ENCODE results near the gene GPX8.

The GPX8 gene

GRCh38 chr5:55143624-55144023, 16.3 kb upstream of the GPX8 start:
- H3K27me3 ChIP-seq (ENCODE audit: insufficient read depth, poor library complexity, severe bottlenecking) = no peaks in the 10 kb centered on the region
- H3K27ac ChIP-seq (replicated peaks) = no peak overlapping the region
- H3K4me3 ChIP-seq (replicated peaks; ENCODE audit: insufficient read depth, low read length) = no peak overlapping the region
- DNase-seq (ENCODE audit: low read depth in 1 of 2, low spot score in 1 of 2) = no peak
- no peak for TF ChIP-seq GABPA (IDR thresholded peaks at IDR 0.05; ENCODE audit: low read depth)
- TF ChIP-seq POLR2AphosphoS5 (IDR thresholded peaks at IDR 0.05; ENCODE audit: low read depth) = no peak
- TF ChIP-seq, protein P1, sequence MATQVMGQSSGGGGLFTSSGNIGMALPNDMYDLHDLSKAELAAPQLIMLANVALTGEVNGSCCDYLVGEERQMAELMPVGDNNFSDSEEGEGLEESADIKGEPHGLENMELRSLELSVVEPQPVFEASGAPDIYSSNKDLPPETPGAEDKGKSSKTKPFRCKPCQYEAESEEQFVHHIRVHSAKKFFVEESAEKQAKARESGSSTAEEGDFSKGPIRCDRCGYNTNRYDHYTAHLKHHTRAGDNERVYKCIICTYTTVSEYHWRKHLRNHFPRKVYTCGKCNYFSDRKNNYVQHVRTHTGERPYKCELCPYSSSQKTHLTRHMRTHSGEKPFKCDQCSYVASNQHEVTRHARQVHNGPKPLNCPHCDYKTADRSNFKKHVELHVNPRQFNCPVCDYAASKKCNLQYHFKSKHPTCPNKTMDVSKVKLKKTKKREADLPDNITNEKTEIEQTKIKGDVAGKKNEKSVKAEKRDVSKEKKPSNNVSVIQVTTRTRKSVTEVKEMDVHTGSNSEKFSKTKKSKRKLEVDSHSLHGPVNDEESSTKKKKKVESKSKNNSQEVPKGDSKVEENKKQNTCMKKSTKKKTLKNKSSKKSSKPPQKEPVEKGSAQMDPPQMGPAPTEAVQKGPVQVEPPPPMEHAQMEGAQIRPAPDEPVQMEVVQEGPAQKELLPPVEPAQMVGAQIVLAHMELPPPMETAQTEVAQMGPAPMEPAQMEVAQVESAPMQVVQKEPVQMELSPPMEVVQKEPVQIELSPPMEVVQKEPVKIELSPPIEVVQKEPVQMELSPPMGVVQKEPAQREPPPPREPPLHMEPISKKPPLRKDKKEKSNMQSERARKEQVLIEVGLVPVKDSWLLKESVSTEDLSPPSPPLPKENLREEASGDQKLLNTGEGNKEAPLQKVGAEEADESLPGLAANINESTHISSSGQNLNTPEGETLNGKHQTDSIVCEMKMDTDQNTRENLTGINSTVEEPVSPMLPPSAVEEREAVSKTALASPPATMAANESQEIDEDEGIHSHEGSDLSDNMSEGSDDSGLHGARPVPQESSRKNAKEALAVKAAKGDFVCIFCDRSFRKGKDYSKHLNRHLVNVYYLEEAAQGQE (IDR thresholded peaks at IDR 0.05; ENCODE audit: insufficient replicate concordance, low read depth) = no peak
- no peak for TF ChIP-seq CTCF (IDR thresholded peaks at IDR 0.05; ENCODE audit: insufficient read depth, low read length)
- no peak for TF ChIP-seq SPI1 (IDR thresholded peaks at IDR 0.05; ENCODE audit: borderline replicate concordance, low read depth)

DNA sequence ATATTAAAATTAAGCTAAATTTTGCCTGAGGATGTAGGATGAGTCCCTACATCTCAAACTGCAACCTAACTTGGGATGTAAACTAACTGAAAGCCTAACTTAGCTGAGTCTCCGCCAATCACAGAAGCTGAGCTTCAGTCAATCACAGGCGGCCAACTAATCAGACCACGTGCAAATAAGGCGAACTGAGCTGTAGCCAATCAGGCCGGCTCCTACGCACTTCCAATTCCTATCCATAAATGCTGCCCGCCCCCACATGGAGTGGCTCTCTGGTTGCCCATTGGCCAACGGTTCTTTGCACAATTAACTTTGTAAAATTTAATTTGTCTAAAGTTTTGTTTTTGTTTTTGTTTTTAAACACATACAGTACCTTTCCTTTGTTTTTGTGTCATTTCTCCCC, 13.9 kb upstream of the GPX8 start:
- Histone ChIP-seq H3K4me3 (replicated peaks; ENCODE audit: insufficient read depth, low read length) (no peak overlapping the region), H3K27me3 (ENCODE audit: insufficient read depth, poor library complexity, severe bottlenecking) (no peaks in the 10 kb centered on the region), H3K27ac (replicated peaks) (no peak overlapping the region)
- no peak for DNase-seq (ENCODE audit: low read depth in 1 of 2, low spot score in 1 of 2)
- TF ChIP-seq, protein P1 (IDR thresholded peaks at IDR 0.05; ENCODE audit: insufficient replicate concordance, low read depth) = no peak
- TF ChIP-seq SPI1 (IDR thresholded peaks at IDR 0.05; ENCODE audit: borderline replicate concordance, low read depth) = no peak
- no peak for TF ChIP-seq CTCF (IDR thresholded peaks at IDR 0.05; ENCODE audit: insufficient read depth, low read length)
- no peak for TF ChIP-seq POLR2AphosphoS5 (IDR thresholded peaks at IDR 0.05; ENCODE audit: low read depth)
- TF ChIP-seq GABPA (IDR thresholded peaks at IDR 0.05; ENCODE audit: low read depth) = no peak

DNA sequence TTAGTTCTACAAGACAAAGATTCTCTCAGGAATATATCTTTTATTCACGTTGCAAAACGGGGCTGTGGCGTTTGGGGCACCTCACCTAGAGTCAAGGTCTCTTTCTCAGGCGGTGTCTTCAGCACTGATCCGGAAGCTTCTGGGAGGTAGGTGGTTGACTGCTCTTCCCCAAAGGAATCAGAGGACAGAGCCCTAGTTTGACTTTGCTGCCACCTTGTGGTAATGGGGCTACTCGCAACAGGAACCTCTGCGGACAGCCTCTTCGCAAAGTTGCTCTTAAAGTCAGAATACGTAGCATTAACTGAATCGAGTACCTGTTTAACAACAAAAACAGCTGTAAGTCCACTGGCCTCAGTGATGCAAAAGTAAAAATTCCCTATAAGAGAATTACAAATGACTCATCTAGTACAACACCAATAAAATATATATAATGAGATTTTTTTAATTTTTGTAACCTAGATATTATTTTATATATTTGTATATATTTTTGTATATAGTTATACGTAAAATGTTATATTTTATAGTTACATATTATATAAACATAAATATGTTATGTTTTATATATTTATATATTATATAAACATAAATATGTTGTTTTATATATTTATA, 13.3 kb upstream of the GPX8 start:
- no peaks in the 10 kb centered on the region for H3K27me3 ChIP-seq (ENCODE audit: insufficient read depth, poor library complexity, severe bottlenecking)
- no peak overlapping the region for H3K27ac ChIP-seq (replicated peaks)
- DNase-seq (ENCODE audit: low read depth in 1 of 2, low spot score in 1 of 2) = peak; percentile 15 to 61
- TF ChIP-seq CTCF (IDR thresholded peaks at IDR 0.05; ENCODE audit: insufficient read depth, low read length) = peak; percentile 63
- TF ChIP-seq, protein P1 (IDR thresholded peaks at IDR 0.05; ENCODE audit: insufficient replicate concordance, low read depth) = no peak
- H3K4me3 ChIP-seq (replicated peaks; ENCODE audit: insufficient read depth, low read length) = no peak overlapping the region

Measured in HL-60 (cell line).